ENCODE results near the gene TSPAN14. TPM values are rescaled to one million over a fixed set of nuclear protein-coding genes. Genes with fewer than 3 reads are reported as not detected.

The TSPAN14 gene
- total RNA-seq, 1 experiment from 2014 or later = not detected

- Histone ChIP-seq H3K9ac (ENCODE audit: low read length) (no peak overlapping the region), H4K20me1 (ENCODE audit: low read length) (no peaks in the 10 kb centered on the region), H3K79me2 (ENCODE audit: low read length) (no peaks in the 10 kb centered on the region), H3K4me3 (ENCODE audit: low read length) (no peak overlapping the region), H3K9me2 (replicated peaks; ENCODE audit: low read length) (no peaks in the 10 kb centered on the region), H3K9me3 (ENCODE audit: low read length) (no peaks in the 10 kb centered on the region), H3K4me2 (ENCODE audit: low read length) (no peak overlapping the region), H2AFZ (ENCODE audit: low read length) (no peak overlapping the region), H3K27me3 (ENCODE audit: low read length) (no peaks in the 10 kb centered on the region), H3K36me3 (ENCODE audit: low read depth, low read length) (no peaks in the 10 kb centered on the region), H3F3A (ENCODE audit: low read length, unreplicated experiment) (no peaks in the 10 kb centered on the region), H3K27ac (ENCODE audit: low read length) (no peak overlapping the region), H3K4me1 (ENCODE audit: insufficient read depth, low read length) (no peaks in the 10 kb centered on the region)
- ATAC-seq (no peak), DNase-seq (no peak)
- intact Hi-C loops (cut with micrococcal nuclease) = no loop called here
- POLR2A ChIA-PET (ENCODE audit: unreplicated experiment) = no interaction called here
- CTCF ChIA-PET = no interaction called here
- TF ChIP-seq EZH2phosphoT487 (IDR thresholded peaks at IDR 0.05; ENCODE audit: borderline replicate concordance, low read length) (no peak), EZH2 (IDR thresholded peaks at IDR 0.05; ENCODE audit: low read length, unreplicated experiment) (no peak), CTCF (conservative IDR thresholded peaks at IDR 0.05; ENCODE audit: low read depth, low read length) (no peak)
- no TSS peak for BruUV-seq (replicated peaks)
These were observed 58.0 kb downstream of the TSPAN14 start for GRCh38 chr10:80512031-80512526.

- no TSS peak for BruUV-seq (replicated peaks)
- no peaks in the 10 kb centered on the region for H4K20me1 ChIP-seq (ENCODE audit: low read length)
- H3K79me2 ChIP-seq (ENCODE audit: low read length) = no peaks in the 10 kb centered on the region
- ATAC-seq (no peak), DNase-seq (no peak)
- TF ChIP-seq EZH2phosphoT487 (IDR thresholded peaks at IDR 0.05; ENCODE audit: borderline replicate concordance, low read length) = no peak
- TF ChIP-seq EZH2 (IDR thresholded peaks at IDR 0.05; ENCODE audit: low read length, unreplicated experiment) = no peak
- TF ChIP-seq CTCF (conservative IDR thresholded peaks at IDR 0.05; ENCODE audit: low read depth, low read length) = no peak
- H3K9me2 ChIP-seq (replicated peaks; ENCODE audit: low read length) = no peaks in the 10 kb centered on the region
- no peaks in the 10 kb centered on the region for H3K4me1 ChIP-seq (ENCODE audit: insufficient read depth, low read length)
- H3F3A ChIP-seq (ENCODE audit: low read length, unreplicated experiment) = no peaks in the 10 kb centered on the region
- H2AFZ ChIP-seq (ENCODE audit: low read length) = no peak overlapping the region
- H3K4me2 ChIP-seq (ENCODE audit: low read length) = no peak overlapping the region
- no peaks in the 10 kb centered on the region for H3K27me3 ChIP-seq (ENCODE audit: low read length)
- intact Hi-C loops (cut with micrococcal nuclease) = no loop called here
- ChIA-PET POLR2A (ENCODE audit: unreplicated experiment) (no interaction called here), CTCF (no interaction called here)
- no peaks in the 10 kb centered on the region for H3K9me3 ChIP-seq (ENCODE audit: low read length)
- no peak overlapping the region for H3K9ac ChIP-seq (ENCODE audit: low read length)
- H3K27ac ChIP-seq (ENCODE audit: low read length) = no peak overlapping the region
- no peak overlapping the region for H3K4me3 ChIP-seq (ENCODE audit: low read length)
- H3K36me3 ChIP-seq (ENCODE audit: low read depth, low read length) = no peaks in the 10 kb centered on the region
These were observed 59.0 kb downstream of the TSPAN14 start for GRCh38 chr10:80513106-80513505.

- Histone ChIP-seq H4K20me1 (ENCODE audit: low read length) (no peaks in the 10 kb centered on the region), H3K79me2 (ENCODE audit: low read length) (no peaks in the 10 kb centered on the region), H3K9me3 (ENCODE audit: low read length) (no peaks in the 10 kb centered on the region), H3K4me2 (ENCODE audit: low read length) (no peak overlapping the region), H3K4me3 (ENCODE audit: low read length) (no peak overlapping the region), H3K4me1 (ENCODE audit: insufficient read depth, low read length) (no peaks in the 10 kb centered on the region), H3K27me3 (ENCODE audit: low read length) (no peaks in the 10 kb centered on the region), H3K9ac (ENCODE audit: low read length) (no peak overlapping the region), H3F3A (ENCODE audit: low read length, unreplicated experiment) (no peaks in the 10 kb centered on the region), H3K27ac (ENCODE audit: low read length) (no peak overlapping the region), H3K36me3 (ENCODE audit: low read depth, low read length) (no peaks in the 10 kb centered on the region), H2AFZ (ENCODE audit: low read length) (no peak overlapping the region), H3K9me2 (replicated peaks; ENCODE audit: low read length) (no peaks in the 10 kb centered on the region)
- ATAC-seq (no peak), DNase-seq (no peak)
- TF ChIP-seq EZH2 (IDR thresholded peaks at IDR 0.05; ENCODE audit: low read length, unreplicated experiment) (no peak), EZH2phosphoT487 (IDR thresholded peaks at IDR 0.05; ENCODE audit: borderline replicate concordance, low read length) (no peak), CTCF (conservative IDR thresholded peaks at IDR 0.05; ENCODE audit: low read depth, low read length) (no peak)
- POLR2A ChIA-PET (ENCODE audit: unreplicated experiment) = no interaction called here
- CTCF ChIA-PET = no interaction called here
- intact Hi-C loops (cut with micrococcal nuclease) = no loop called here
- no TSS peak for BruUV-seq (replicated peaks)
These were observed 61.4 kb downstream of the TSPAN14 start for GRCh38 chr10:80515511-80515910.

Data from PC-3 (cell line).